Neutrophil (primary cell): Measurements from ENCODE around the gene DOLK.
"Not testable (repeated sequence)": the region's sequence is repeated elsewhere in the genome, so short reads cannot be mapped to it uniquely, and the experiment has no call there.

Source experiments
- H3K27ac ChIP-seq: fragments of 200-600 bp; sonication (generic); 2 replicates; pipeline ENCODE4 v1.5.1; 2016; ENCODE audit warnings: mild to moderate bottlenecking, moderate library complexity
- H3K27me3 ChIP-seq: fragments of 200-600 bp; sonication (generic); 2 replicates; pipeline ENCODE4 v1.6.0; 2016; ENCODE audit warnings: mild to moderate bottlenecking
- H3K36me3 ChIP-seq: fragments of 200-600 bp; sonication (generic); 2 replicates; pipeline ENCODE4 v1.5.1; 2017
- H3K4me1 ChIP-seq, 2 experiments: fragments of 200-600 bp in 1 of 2; sonication (generic) in 1 of 2; 1 replicate in 1 of 2; 2 replicates in 1 of 2; pipeline versions ENCODE4 v1.5.1 to v1.6.1; 2013 to 2016; ENCODE audit warnings: low read depth in 1 of 2, low read length in 1 of 2, mild to moderate bottlenecking in 1 of 2, moderate library complexity in 1 of 2; ENCODE audit not compliant: control insufficient read depth in 1 of 2, insufficient read depth in 1 of 2
- H3K4me3 ChIP-seq, 2 experiments: fragments of 200-600 bp in 1 of 2; sonication (generic) in 1 of 2; 1 replicate in 1 of 2; 2 replicates in 1 of 2; pipeline ENCODE4 v1.5.1; 2013 to 2016; ENCODE audit warnings: low read depth in 1 of 2, low read length in 1 of 2, mild to moderate bottlenecking in 1 of 2, moderate library complexity in 1 of 2
- H3K9me3 ChIP-seq: fragments of 200-600 bp; sonication (generic); 2 replicates; pipeline ENCODE4 v1.5.1; 2016
- CTCF ChIP-seq: fragments of 200-600 bp; sonication (generic); IDR thresholded peaks from 2 replicates; pipeline ENCODE4 v1.5.1; 2016; ENCODE audit warnings: antibody characterized with exemption

DOLK gene

GRCh38 chr9:128946571-128947276, 679 bp downstream of the DOLK start:
- no peak for TF ChIP-seq CTCF
- H3K4me3 ChIP-seq: peak overlapping the region; percentile 93 to 96
- H3K27me3 ChIP-seq: no peaks in the 10 kb centered on the region
- no peaks in the 10 kb centered on the region for H3K36me3 ChIP-seq
- peak overlapping the region; percentile 70 for H3K27ac ChIP-seq
- H3K4me1 ChIP-seq: peaks cover 13 to 19% of the 10 kb centered on the region in 2 experiments
- H3K9me3 ChIP-seq: no peaks in the 10 kb centered on the region

- Histone ChIP-seq H3K9me3 (no peaks in the 10 kb centered on the region), H3K4me3 (no peak overlapping the region), H3K27ac (no peak overlapping the region), H3K27me3 (no peaks in the 10 kb centered on the region), H3K36me3 (no peaks in the 10 kb centered on the region), H3K4me1 (peaks cover 13 to 19% of the 10 kb centered on the region in 2 experiments)
- TF ChIP-seq CTCF: no peak
Observed at GRCh38 chr9:128945798-128946501, 1.5 kb downstream of the DOLK start.

DNA sequence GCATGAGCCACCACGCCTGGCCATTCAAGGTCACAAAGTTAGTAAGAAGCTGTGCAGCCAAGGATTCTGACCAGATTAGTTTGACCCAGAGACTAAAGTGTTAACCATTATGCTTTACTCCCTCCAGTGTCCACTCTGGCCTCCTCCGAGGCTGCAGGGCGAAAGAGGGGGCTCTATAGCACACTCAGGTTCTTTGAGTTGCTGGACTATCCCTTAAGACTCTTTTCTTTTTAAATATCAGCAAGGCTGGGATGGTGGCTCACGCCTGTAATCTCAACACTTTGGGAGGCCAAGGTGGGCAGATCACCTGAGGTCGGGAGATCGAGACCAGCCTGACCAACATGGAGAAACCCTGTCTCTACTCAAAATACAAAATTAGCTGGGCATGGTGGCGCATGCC, 2.4 kb downstream of the DOLK start:
- not testable (repeated sequence) for H3K4me3 ChIP-seq, H3K27me3 ChIP-seq, H3K9me3 ChIP-seq, H3K36me3 ChIP-seq, H3K27ac ChIP-seq
- H3K4me1 ChIP-seq: peaks cover 13 to 19% of the 10 kb centered on the region in 2 experiments

DNA sequence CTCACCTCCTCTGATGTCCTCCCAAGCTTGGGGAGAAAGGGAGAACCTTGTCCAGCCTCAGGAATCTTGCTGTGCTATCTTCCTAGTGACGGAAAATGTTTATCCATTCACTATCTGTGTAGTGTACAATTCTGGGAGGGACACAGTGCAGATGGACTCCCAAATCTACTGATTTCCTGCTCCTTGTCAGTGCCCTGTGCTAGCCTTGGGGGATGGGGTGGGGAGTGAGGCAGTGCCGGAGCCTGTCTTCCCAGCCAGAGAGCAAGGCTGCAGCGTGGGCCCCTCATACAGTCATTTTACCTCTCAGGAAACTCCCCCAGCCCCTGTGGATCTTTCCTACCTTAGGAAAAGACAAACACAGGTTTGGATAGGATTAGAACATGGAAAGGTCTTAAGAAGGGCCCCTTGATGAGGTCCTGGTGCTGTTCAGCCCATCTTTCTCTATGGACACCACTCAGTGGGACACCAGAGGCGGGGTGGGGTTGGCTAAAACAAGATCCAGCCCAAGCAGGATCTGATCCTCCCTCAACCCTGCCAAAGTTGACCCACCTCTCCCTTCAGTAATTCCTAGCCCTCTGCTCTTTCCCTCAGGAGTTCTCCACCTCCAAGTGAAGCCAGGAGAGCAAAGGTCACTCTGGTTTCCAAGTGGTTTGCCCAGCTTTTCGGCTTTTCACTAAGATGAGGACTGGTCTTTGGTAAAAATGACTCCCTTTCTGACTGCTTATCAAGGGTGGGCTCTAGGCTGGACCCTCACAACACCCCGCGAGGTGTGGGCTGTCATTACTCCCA, 3.4 kb downstream of the DOLK start:
- Histone ChIP-seq H3K36me3 (no peaks in the 10 kb centered on the region), H3K9me3 (no peaks in the 10 kb centered on the region), H3K4me1 (peaks cover 13 to 19% of the 10 kb centered on the region in 2 experiments), H3K4me3 (no peak overlapping the region), H3K27me3 (no peaks in the 10 kb centered on the region), H3K27ac (no peak overlapping the region)
- no peak for TF ChIP-seq CTCF

GRCh38 chr9:128940946-128941755, 6.3 kb downstream of the DOLK start:
- Histone ChIP-seq H3K27me3 (no peaks in the 10 kb centered on the region), H3K4me3 (no peak overlapping the region), H3K27ac (no peak overlapping the region), H3K9me3 (no peaks in the 10 kb centered on the region), H3K4me1 (no peaks in the 10 kb centered on the region), H3K36me3 (no peaks in the 10 kb centered on the region)
- no peak for TF ChIP-seq CTCF
